ENCODE measurements around the gene SAT2.
A peak's percentile ranks its signal among the peaks of the same experiment; 100 is the strongest.

The SAT2 gene

GRCh38 chr17:7583253-7584109 lies 44.1 kb downstream of the SAT2 start, which contains the start of gene MPDU1:
Gene MPDU1 (plus strand): TSS chr17:7583852. CDS start chr17:7583863, 11 bp downstream.
- H3K27me3 ChIP-seq (ENCODE audit: insufficient read depth, poor library complexity, severe bottlenecking) = no peaks in the 10 kb centered on the region
- peak; percentile 31 for ATAC-seq (ENCODE audit: low read depth)
- peak; percentile 91 for DNase-seq (ENCODE audit: low spot score)
- H3K36me3 ChIP-seq (ENCODE audit: low read depth) = peaks cover 29% of the 10 kb centered on the region
- peak within 1 kb of the TSS; percentile 61 for H3K4me3 ChIP-seq (ENCODE audit: severe bottlenecking)
- no peaks in the 10 kb centered on the region for H3K9me3 ChIP-seq (ENCODE audit: severe bottlenecking)
- no peak for TF ChIP-seq CTCF (IDR thresholded peaks at IDR 0.05; ENCODE audit: poor library complexity, severe bottlenecking)
- H3K27ac ChIP-seq (ENCODE audit: poor library complexity, severe bottlenecking) = peak within 1 kb of the TSS; percentile 76
- H3K4me1 ChIP-seq (ENCODE audit: insufficient read depth, poor library complexity, severe bottlenecking) = peaks cover 18% of the 10 kb centered on the region

- peaks cover 31% of the 10 kb centered on the region for H3K36me3 ChIP-seq (ENCODE audit: low read depth)
- peak overlapping the region; percentile 61 for H3K4me3 ChIP-seq (ENCODE audit: severe bottlenecking)
- H3K27ac ChIP-seq (ENCODE audit: poor library complexity, severe bottlenecking) = peak overlapping the region; percentile 76
- H3K4me1 ChIP-seq (ENCODE audit: insufficient read depth, poor library complexity, severe bottlenecking) = peaks cover 18% of the 10 kb centered on the region
- no peak for TF ChIP-seq CTCF (IDR thresholded peaks at IDR 0.05; ENCODE audit: poor library complexity, severe bottlenecking)
- no peak for ATAC-seq (ENCODE audit: low read depth)
- no peaks in the 10 kb centered on the region for H3K27me3 ChIP-seq (ENCODE audit: insufficient read depth, poor library complexity, severe bottlenecking)
- H3K9me3 ChIP-seq (ENCODE audit: severe bottlenecking) = no peaks in the 10 kb centered on the region
- peak; percentile 69 for DNase-seq (ENCODE audit: low spot score)
Measured at GRCh38 chr17:7582396-7583252, 45.0 kb downstream of the SAT2 start.

GRCh38 chr17:7580604-7581575 lies 46.7 kb downstream of the SAT2 start:
- peak overlapping the region; percentile 98 for H3K27ac ChIP-seq (ENCODE audit: poor library complexity, severe bottlenecking)
- no peaks in the 10 kb centered on the region for H3K9me3 ChIP-seq (ENCODE audit: severe bottlenecking)
- ATAC-seq (ENCODE audit: low read depth) (no peak), DNase-seq (ENCODE audit: low spot score) (peak; percentile 63)
- peaks cover 13% of the 10 kb centered on the region for H3K4me1 ChIP-seq (ENCODE audit: insufficient read depth, poor library complexity, severe bottlenecking)
- H3K36me3 ChIP-seq (ENCODE audit: low read depth) = peaks cover 36% of the 10 kb centered on the region
- no peak overlapping the region for H3K4me3 ChIP-seq (ENCODE audit: severe bottlenecking)
- TF ChIP-seq CTCF (IDR thresholded peaks at IDR 0.05; ENCODE audit: poor library complexity, severe bottlenecking) = no peak
- H3K27me3 ChIP-seq (ENCODE audit: insufficient read depth, poor library complexity, severe bottlenecking) = no peaks in the 10 kb centered on the region

GRCh38 chr17:7579834-7580603 lies 47.6 kb downstream of the SAT2 start:
- Histone ChIP-seq H3K36me3 (ENCODE audit: low read depth) (peaks cover 41% of the 10 kb centered on the region), H3K4me3 (ENCODE audit: severe bottlenecking) (no peak overlapping the region), H3K27ac (ENCODE audit: poor library complexity, severe bottlenecking) (peak overlapping the region; percentile 98), H3K4me1 (ENCODE audit: insufficient read depth, poor library complexity, severe bottlenecking) (peaks cover 21% of the 10 kb centered on the region), H3K9me3 (ENCODE audit: severe bottlenecking) (no peaks in the 10 kb centered on the region), H3K27me3 (ENCODE audit: insufficient read depth, poor library complexity, severe bottlenecking) (no peaks in the 10 kb centered on the region)
- DNase-seq (ENCODE audit: low spot score) = no peak
- no peak for ATAC-seq (ENCODE audit: low read depth)
- TF ChIP-seq CTCF (IDR thresholded peaks at IDR 0.05; ENCODE audit: poor library complexity, severe bottlenecking) = no peak
